Neural progenitor cell (in vitro differentiated cells): ENCODE data around the gene FAM163A.

Experiments used
- CTCF ChIP-seq: fragments of 200-600 bp; sonication (generic); IDR thresholded peaks from 2 replicates; pipeline ENCODE4 v1.5.1; 2017; ENCODE audit warnings: antibody characterized with exemption, mild to moderate bottlenecking
- EZH2 ChIP-seq: fragments of 200-600 bp; sonication (generic); IDR thresholded peaks from 2 replicates; pipeline ENCODE4 v1.6.1; 2017; ENCODE audit warnings: antibody characterized with exemption, mild to moderate bottlenecking, moderate library complexity
- EZH2phosphoT487 ChIP-seq: fragments of 200-600 bp; sonication (generic); IDR thresholded peaks from 2 replicates; pipeline ENCODE4 v1.6.1; 2017; ENCODE audit warnings: antibody characterized with exemption

- TF ChIP-seq CTCF (no peak), EZH2 (no peak), EZH2phosphoT487 (no peak)
These were observed 64.8 kb downstream of the FAM163A start for GRCh38 chr1:179807691-179808485.
